SU-DHL-6 (cell line): ENCODE measurements around the gene FAM3D.

Experiments
- H2AFZ ChIP-seq: fragments of 200-600 bp; sonication (generic); 2 replicates; pipeline ENCODE4 v1.6.1; 2014; ENCODE audit warnings: low read depth, mild to moderate bottlenecking, moderate library complexity, mixed read lengths, antibody characterized with exemption, low read length; ENCODE audit not compliant: severe bottlenecking
- H3F3A ChIP-seq: fragments of 200-600 bp; shearing (Covaris generic); 2 replicates; pipeline ENCODE4 v1.6.0; 2016; ENCODE audit warnings: antibody characterized with exemption, mild to moderate bottlenecking; ENCODE audit not compliant: insufficient read depth
- H3K27ac ChIP-seq: fragments of 200-600 bp; sonication (generic); 2 replicates; pipeline ENCODE4 v1.5.1; 2016; ENCODE audit warnings: low read depth, mild to moderate bottlenecking, low read length, moderate library complexity, mixed read lengths
- H3K27me3 ChIP-seq: fragments of 200-600 bp; sonication (generic), shearing (Covaris generic); 2 replicates; pipeline ENCODE4 v1.6.0; 2014; ENCODE audit warnings: mild to moderate bottlenecking, low read length
- H3K36me3 ChIP-seq: fragments of 200-600 bp; sonication (generic); 2 replicates; pipeline ENCODE4 v1.6.1; 2014; ENCODE audit warnings: mild to moderate bottlenecking, low read length, mixed read lengths
- H3K4me2 ChIP-seq: fragments of 300-600, 200-600 bp; shearing (Covaris generic), sonication (generic); 2 replicates; pipeline ENCODE4 v1.6.0; 2014; ENCODE audit warnings: low read length, low read depth, mild to moderate bottlenecking; ENCODE audit not compliant: poor library complexity, severe bottlenecking
- H3K4me3 ChIP-seq: fragments of 200-600 bp; sonication (generic); 2 replicates; pipeline ENCODE4 v1.5.1; 2014; ENCODE audit warnings: antibody characterized with exemption, low read length, mild to moderate bottlenecking, mixed read lengths; ENCODE audit not compliant: insufficient read depth, poor library complexity, severe bottlenecking
- H3K79me2 ChIP-seq: fragments of 200-600 bp; sonication (generic); 2 replicates; pipeline ENCODE4 v1.6.1; 2014; ENCODE audit warnings: mild to moderate bottlenecking, low read length, moderate library complexity; ENCODE audit not compliant: insufficient read depth
- H3K9ac ChIP-seq: fragments of 200-600 bp; sonication (generic); 2 replicates; pipeline ENCODE4 v1.7.0; 2014; ENCODE audit warnings: mild to moderate bottlenecking, low read length
- H3K9me2 ChIP-seq: fragments of 200-600 bp; sonication (generic); replicated peaks from 2 replicates; pipeline ENCODE4 v1.6.1; 2014; ENCODE audit warnings: low read length; ENCODE audit not compliant: insufficient read depth
- H3K9me3 ChIP-seq: fragments of 200-600 bp; sonication (generic); 2 replicates; pipeline ENCODE4 v1.6.1; 2014; ENCODE audit warnings: low read length, mixed read lengths; ENCODE audit not compliant: insufficient read depth
- H4K20me1 ChIP-seq: fragments of 200-600 bp; sonication (generic); 2 replicates; pipeline ENCODE4 v1.6.1; 2014; ENCODE audit warnings: low read depth, mild to moderate bottlenecking, antibody characterized with exemption, low read length, moderate library complexity, mixed read lengths
- CTCF ChIP-seq: fragments of 200-600 bp; sonication (generic); IDR thresholded peaks from one replicate; pipeline ENCODE4 v1.5.1; 2017; ENCODE audit warnings: antibody characterized with exemption, mild to moderate bottlenecking, low read length, moderate library complexity; ENCODE audit not compliant: insufficient read depth, poor library complexity, severe bottlenecking
- EZH2phosphoT487 ChIP-seq: fragments of 200-600 bp; sonication (generic), shearing (Covaris generic); conservative IDR thresholded peaks from 2 replicates; pipeline ENCODE4 v1.6.1; 2018; ENCODE audit warnings: mild to moderate bottlenecking, antibody characterized with exemption, low read length, moderate library complexity, mixed read lengths

FAM3D gene

DNA sequence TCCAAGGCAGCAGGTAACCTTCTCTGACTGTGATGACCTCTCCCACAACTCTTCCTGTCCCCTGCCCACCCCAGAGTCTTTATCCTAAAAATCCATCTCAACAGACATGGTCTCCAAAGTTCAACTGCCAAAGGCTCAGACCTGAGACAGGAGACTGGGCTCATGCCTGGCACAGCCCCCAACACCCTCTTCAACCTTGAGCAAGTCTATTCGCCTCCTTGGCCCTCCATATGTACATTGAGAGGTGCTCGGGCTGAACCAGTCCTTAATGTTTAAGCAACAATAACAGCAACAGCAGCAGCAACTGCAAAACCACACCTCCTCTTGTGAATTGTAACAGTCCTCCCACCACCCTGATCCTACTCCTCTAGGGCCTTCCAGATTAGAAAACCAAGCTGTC lies 9.9 kb downstream of the FAM3D start:
- no peak overlapping the region for H3K4me3 ChIP-seq
- TF ChIP-seq EZH2phosphoT487 (no peak), CTCF (no peak)
- H3K36me3 ChIP-seq = no peaks in the 10 kb centered on the region
- H3K4me2 ChIP-seq = no peak overlapping the region
- H3K9ac ChIP-seq = no peak overlapping the region
- no peak overlapping the region for H2AFZ ChIP-seq
- H3K9me2 ChIP-seq = no peaks in the 10 kb centered on the region
- H3K27ac ChIP-seq = no peak overlapping the region
- no peaks in the 10 kb centered on the region for H4K20me1 ChIP-seq
- H3K79me2 ChIP-seq = no peaks in the 10 kb centered on the region
- H3K27me3 ChIP-seq = no peaks in the 10 kb centered on the region
- no peaks in the 10 kb centered on the region for H3F3A ChIP-seq
- no peaks in the 10 kb centered on the region for H3K9me3 ChIP-seq

- Histone ChIP-seq H3K36me3 (no peaks in the 10 kb centered on the region), H3K27me3 (no peaks in the 10 kb centered on the region), H3K4me2 (no peak overlapping the region), H3K9me3 (no peaks in the 10 kb centered on the region), H3K9ac (no peak overlapping the region), H2AFZ (no peak overlapping the region), H3K4me3 (no peak overlapping the region), H3F3A (no peaks in the 10 kb centered on the region), H3K79me2 (no peaks in the 10 kb centered on the region), H3K9me2 (no peaks in the 10 kb centered on the region), H3K27ac (no peak overlapping the region), H4K20me1 (no peaks in the 10 kb centered on the region)
- TF ChIP-seq EZH2phosphoT487 (no peak), CTCF (no peak)
These were observed 12.1 kb downstream of the FAM3D start for GRCh38 chr3:58654466-58654865.

- no peak overlapping the region for H3K4me3 ChIP-seq
- no peaks in the 10 kb centered on the region for H4K20me1 ChIP-seq
- no peak overlapping the region for H3K27ac ChIP-seq
- H3K4me2 ChIP-seq = no peak overlapping the region
- no peaks in the 10 kb centered on the region for H3F3A ChIP-seq
- H3K9ac ChIP-seq = no peak overlapping the region
- H2AFZ ChIP-seq = no peak overlapping the region
- no peaks in the 10 kb centered on the region for H3K9me2 ChIP-seq
- no peaks in the 10 kb centered on the region for H3K79me2 ChIP-seq
- H3K36me3 ChIP-seq = no peaks in the 10 kb centered on the region
- no peaks in the 10 kb centered on the region for H3K27me3 ChIP-seq
- H3K9me3 ChIP-seq = no peaks in the 10 kb centered on the region
- TF ChIP-seq EZH2phosphoT487 (no peak), CTCF (no peak)
These were observed 13.9 kb downstream of the FAM3D start for GRCh38 chr3:58652624-58653023.

- Histone ChIP-seq H3K4me3 (no peak overlapping the region), H4K20me1 (no peaks in the 10 kb centered on the region), H3K79me2 (no peaks in the 10 kb centered on the region), H3K9ac (no peak overlapping the region), H3F3A (no peaks in the 10 kb centered on the region), H3K9me2 (no peaks in the 10 kb centered on the region), H3K36me3 (no peaks in the 10 kb centered on the region), H3K9me3 (no peaks in the 10 kb centered on the region), H3K27ac (no peak overlapping the region), H3K27me3 (no peaks in the 10 kb centered on the region), H3K4me2 (no peak overlapping the region), H2AFZ (no peak overlapping the region)
- TF ChIP-seq CTCF = no peak
- TF ChIP-seq EZH2phosphoT487 = no peak
These were observed 15.3 kb downstream of the FAM3D start for GRCh38 chr3:58651276-58651675.
